Fibroblast of lung (primary cell): ENCODE data around the gene CCDC93. TPM values are rescaled to one million over a fixed set of nuclear protein-coding genes. Genes with fewer than 3 reads are reported as not detected.

Experiments
- DNase-seq, 2 donors: peaks; one replicate each; pipeline versions ENCODE4 v3.0.0 to v3.0.0-alpha.2; 2010; ENCODE audit warnings: low read depth in 2 of 2
- H2AFZ ChIP-seq: 2 replicates; pipeline ENCODE4 v1.5.1; 2012; ENCODE audit warnings: low read length, control low read depth, inconsistent platforms
- H3K27ac ChIP-seq: 2 replicates; pipeline ENCODE4 v1.5.1; 2011; ENCODE audit warnings: low read length, control low read depth; ENCODE audit not compliant: insufficient read depth
- H3K27me3 ChIP-seq: 2 replicates; pipeline ENCODE4 v1.5.1; 2011; ENCODE audit warnings: mild to moderate bottlenecking, low read length; ENCODE audit not compliant: control insufficient read depth, insufficient read depth
- H3K36me3 ChIP-seq: 2 replicates; pipeline ENCODE4 v1.5.1; 2011; ENCODE audit warnings: low read length; ENCODE audit not compliant: control insufficient read depth, insufficient read depth
- H3K4me1 ChIP-seq: 2 replicates; pipeline ENCODE4 v1.5.1; 2011; ENCODE audit warnings: low read length; ENCODE audit not compliant: control insufficient read depth, insufficient read depth; ENCODE audit errors: extremely low read depth
- H3K4me2 ChIP-seq: 2 replicates; pipeline ENCODE4 v1.5.1; 2011; ENCODE audit warnings: low read length, control low read depth; ENCODE audit not compliant: insufficient read depth; ENCODE audit errors: extremely low read depth
- H3K4me3 ChIP-seq, 4 experiments: fragments of 200-600 bp in 1 of 4; sonication (generic) in 1 of 4; replicated peaks in 1 of 4; 2 replicates each; pipeline ENCODE4 v1.5.1; 2011 to 2016; ENCODE audit warnings: low read length in 4 of 4, low read depth in 3 of 4, mild to moderate bottlenecking in 3 of 4, control low read depth in 2 of 4, inconsistent platforms in 1 of 4, mixed read lengths in 1 of 4; ENCODE audit not compliant: insufficient read depth in 1 of 4; ENCODE audit errors: control extremely low read depth in 1 of 4
- H3K79me2 ChIP-seq: 2 replicates; pipeline ENCODE4 v1.5.1; 2012; ENCODE audit warnings: mild to moderate bottlenecking, low read length, inconsistent platforms; ENCODE audit not compliant: control insufficient read depth, insufficient read depth
- H3K9ac ChIP-seq: 2 replicates; pipeline ENCODE4 v1.5.1; 2011; ENCODE audit warnings: mild to moderate bottlenecking, low read length, control low read depth; ENCODE audit not compliant: insufficient read depth
- H3K9me3 ChIP-seq: 2 replicates; pipeline ENCODE4 v1.5.1; 2012; ENCODE audit warnings: low read depth, low read length; ENCODE audit not compliant: control insufficient read depth, insufficient read depth
- H4K20me1 ChIP-seq: 2 replicates; pipeline ENCODE4 v1.5.1; 2011; ENCODE audit warnings: low read length; ENCODE audit not compliant: control insufficient read depth, insufficient read depth; ENCODE audit errors: extremely low read depth
- EZH2 ChIP-seq: IDR thresholded peaks from 2 replicates; pipeline ENCODE4 v1.5.1; 2012; ENCODE audit warnings: low read length, control low read depth, mild to moderate bottlenecking; ENCODE audit errors: missing control alignments
- polyA plus RNA-seq, 2 donors: library from polyadenylated mRNA; depleted of rRNA in 1 of 2; stranded (reverse) in 1 of 2; unstranded in 1 of 2; fragments of >200 nt; gene quantifications; 2 replicates each; pipeline ENCODE4 v1.2.1, GENCODE V29; 2011 to 2012; ENCODE audit warnings: missing spikeins in 1 of 2
- total RNA-seq: library from RNA; depleted of rRNA; stranded (reverse); fragments of >200 nt; gene quantifications from 2 replicates; pipeline ENCODE4 v1.2.1, GENCODE V29; 2014
- TF ChIP-seq, protein P1 (sequence below), 2 donors: IDR thresholded peaks in 1 of 2; conservative IDR thresholded peaks in 1 of 2; 1 replicate in 1 of 2; 2 replicates in 1 of 2; pipeline ENCODE4 v1.5.1; 2011 to 2012; ENCODE audit warnings: low read length in 2 of 2, control low read depth in 1 of 2, inconsistent platforms in 1 of 2, low read depth in 1 of 2, mild to moderate bottlenecking in 1 of 2

Gene CCDC93
- total and polyA plus RNA-seq, 2 donors (not counting 1 experiment from before 2014, with no cell fraction given): 15.1 to 32.0 TPM

DNA sequence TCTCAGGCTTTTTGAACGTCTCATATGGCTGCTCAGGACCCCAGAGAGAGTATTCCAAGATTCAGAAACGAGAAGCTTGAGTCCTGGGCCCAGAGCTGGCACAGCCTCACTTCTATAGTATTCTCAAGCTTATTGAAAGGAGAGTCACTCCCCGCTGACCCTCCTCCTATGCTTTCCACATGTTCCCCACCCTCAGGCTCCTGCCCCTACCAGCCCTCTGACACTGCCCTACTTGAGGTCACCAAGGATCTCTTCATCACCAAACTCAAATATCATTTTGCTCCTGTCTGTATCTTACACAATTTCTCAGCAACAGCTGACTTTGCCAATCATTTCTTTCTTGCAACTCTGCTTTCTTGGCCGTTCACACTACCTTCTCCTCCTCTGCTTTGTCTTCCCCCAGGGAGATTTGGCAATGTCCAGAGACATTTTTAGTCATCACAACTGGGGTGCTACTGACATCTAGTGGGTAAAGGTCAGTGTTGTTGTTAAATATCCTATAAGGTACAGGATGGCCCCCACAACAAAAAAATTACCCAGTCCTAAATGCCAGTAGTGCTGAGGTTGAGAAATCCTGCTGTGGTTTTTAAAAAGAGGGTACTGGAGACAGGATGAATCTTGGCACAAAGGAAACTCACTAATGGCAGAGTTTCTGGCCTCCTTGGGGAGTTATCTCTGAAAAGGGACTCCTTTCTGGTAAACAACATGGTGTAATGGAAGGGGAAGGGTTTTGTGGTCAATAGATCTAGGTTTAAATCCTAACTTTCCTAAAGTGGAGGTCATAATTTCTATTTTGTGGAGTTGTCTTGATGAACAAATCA is 47.5 kb upstream of the CCDC93 start:
- Histone ChIP-seq H3K27me3 (peaks cover 5% of the 10 kb centered on the region), H3K4me2 (no peak overlapping the region), H3K9ac (no peak overlapping the region), H3K9me3 (no peaks in the 10 kb centered on the region), H3K4me1 (no peaks in the 10 kb centered on the region), H2AFZ (no peak overlapping the region), H3K4me3 (no peak overlapping the region), H3K36me3 (no peaks in the 10 kb centered on the region), H3K79me2 (no peaks in the 10 kb centered on the region), H4K20me1 (no peaks in the 10 kb centered on the region), H3K27ac (no peak overlapping the region)
- DNase-seq: peak; percentile 28 to 60
- no peak for TF ChIP-seq EZH2
- TF ChIP-seq, protein P1, sequence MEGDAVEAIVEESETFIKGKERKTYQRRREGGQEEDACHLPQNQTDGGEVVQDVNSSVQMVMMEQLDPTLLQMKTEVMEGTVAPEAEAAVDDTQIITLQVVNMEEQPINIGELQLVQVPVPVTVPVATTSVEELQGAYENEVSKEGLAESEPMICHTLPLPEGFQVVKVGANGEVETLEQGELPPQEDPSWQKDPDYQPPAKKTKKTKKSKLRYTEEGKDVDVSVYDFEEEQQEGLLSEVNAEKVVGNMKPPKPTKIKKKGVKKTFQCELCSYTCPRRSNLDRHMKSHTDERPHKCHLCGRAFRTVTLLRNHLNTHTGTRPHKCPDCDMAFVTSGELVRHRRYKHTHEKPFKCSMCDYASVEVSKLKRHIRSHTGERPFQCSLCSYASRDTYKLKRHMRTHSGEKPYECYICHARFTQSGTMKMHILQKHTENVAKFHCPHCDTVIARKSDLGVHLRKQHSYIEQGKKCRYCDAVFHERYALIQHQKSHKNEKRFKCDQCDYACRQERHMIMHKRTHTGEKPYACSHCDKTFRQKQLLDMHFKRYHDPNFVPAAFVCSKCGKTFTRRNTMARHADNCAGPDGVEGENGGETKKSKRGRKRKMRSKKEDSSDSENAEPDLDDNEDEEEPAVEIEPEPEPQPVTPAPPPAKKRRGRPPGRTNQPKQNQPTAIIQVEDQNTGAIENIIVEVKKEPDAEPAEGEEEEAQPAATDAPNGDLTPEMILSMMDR (conservative IDR thresholded peaks at IDR 0.05 in 1 of 2, IDR thresholded peaks at IDR 0.05 in 1 of 2; ENCODE audit: low read depth in 1 of 2, low read length in 2 of 2): peak; percentile 15 to 40

DNA sequence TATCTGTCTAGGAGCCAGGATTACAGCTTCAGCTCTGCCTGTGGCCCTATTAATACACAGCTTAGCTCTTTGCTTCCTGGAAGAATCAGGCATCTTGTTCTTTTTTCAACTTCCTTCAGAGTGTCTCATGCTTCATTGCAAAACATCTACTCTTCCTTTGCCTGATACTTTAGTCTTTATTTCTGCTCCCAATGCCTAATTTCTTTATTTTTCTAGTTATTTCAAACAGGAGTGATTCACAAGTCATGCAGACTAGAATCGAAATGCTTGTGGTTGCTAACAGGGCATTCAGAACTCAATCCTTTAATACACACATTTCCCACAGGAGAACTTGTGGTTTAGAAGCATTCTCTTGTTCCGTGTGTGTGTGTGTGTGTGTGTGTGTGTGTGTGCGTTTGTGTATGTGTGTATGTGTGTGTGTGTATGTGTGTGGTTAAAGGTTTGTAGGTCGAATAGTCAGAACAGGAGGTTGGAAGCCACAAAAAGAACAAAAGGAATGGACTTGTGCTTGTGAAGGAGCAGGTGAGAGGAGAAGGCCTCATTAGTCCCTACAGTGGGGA is 46.1 kb upstream of the CCDC93 start:
- Histone ChIP-seq H3K9ac (no peak overlapping the region), H3K27ac (no peak overlapping the region)

DNA sequence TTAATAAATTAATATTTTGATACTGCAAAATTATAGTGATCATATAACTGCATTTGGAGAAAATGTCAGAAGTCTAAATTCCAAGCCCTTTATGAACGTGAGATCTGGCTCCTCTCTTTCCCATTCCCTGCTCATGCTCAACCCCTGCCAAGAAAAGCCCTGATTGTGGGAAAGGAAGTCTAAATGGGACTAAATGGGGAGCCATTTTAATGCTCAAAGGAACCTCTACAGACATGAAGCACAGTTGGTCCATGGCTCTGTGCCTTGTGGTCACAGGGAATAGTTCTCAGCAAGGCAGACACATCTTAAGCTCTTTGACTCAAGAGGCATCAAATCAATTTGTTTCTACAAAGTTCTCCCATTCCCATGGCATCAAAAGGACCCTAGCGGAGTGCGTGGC is 45.1 kb upstream of the CCDC93 start:
- no peak for TF ChIP-seq EZH2
- TF ChIP-seq, protein P1 (conservative IDR thresholded peaks at IDR 0.05 in 1 of 2, IDR thresholded peaks at IDR 0.05 in 1 of 2; ENCODE audit: low read depth in 1 of 2, low read length in 2 of 2): no peak
- no peaks in the 10 kb centered on the region for H3K36me3 ChIP-seq
- H2AFZ ChIP-seq: no peak overlapping the region
- H3K9me3 ChIP-seq: no peaks in the 10 kb centered on the region
- H3K27ac ChIP-seq: no peak overlapping the region
- H3K27me3 ChIP-seq: peaks cover 5% of the 10 kb centered on the region
- H3K79me2 ChIP-seq: no peaks in the 10 kb centered on the region
- DNase-seq: peak in 1 of 2 donors; percentile 65
- no peak overlapping the region for H3K4me2 ChIP-seq
- no peaks in the 10 kb centered on the region for H4K20me1 ChIP-seq
- no peak overlapping the region for H3K4me3 ChIP-seq
- no peak overlapping the region for H3K9ac ChIP-seq
- no peaks in the 10 kb centered on the region for H3K4me1 ChIP-seq

More for the DNA sequence above, 46.1 kb upstream of the CCDC93 start:
- Histone ChIP-seq H3K9me3 (no peaks in the 10 kb centered on the region), H4K20me1 (no peaks in the 10 kb centered on the region), H3K79me2 (no peaks in the 10 kb centered on the region), H2AFZ (no peak overlapping the region), H3K4me3 (no peak overlapping the region), H3K27me3 (peaks cover 7% of the 10 kb centered on the region), H3K36me3 (no peaks in the 10 kb centered on the region), H3K4me2 (no peak overlapping the region), H3K4me1 (no peaks in the 10 kb centered on the region)
- TF ChIP-seq, protein P1 (conservative IDR thresholded peaks at IDR 0.05 in 1 of 2, IDR thresholded peaks at IDR 0.05 in 1 of 2; ENCODE audit: low read depth in 1 of 2, low read length in 2 of 2): no peak
- no peak for TF ChIP-seq EZH2
- DNase-seq: peak; percentile 44 to 99
